Upper lobe of left lung (tissue), 6 donors: Measurements from ENCODE around the gene NUDT6. TPM values are rescaled to one million over a fixed set of nuclear protein-coding genes. Genes with fewer than 3 reads are reported as not detected.
"Not testable (repeated sequence)": the region's sequence is repeated elsewhere in the genome, so short reads cannot be mapped to it uniquely, and the experiment has no call there.

Source experiments
- ATAC-seq, 2 donors: fragments of 200-7000 bp; cut with Tn5 transposase; one replicate each; pipeline ENCODE4 v1.9.1; 2022; ENCODE audit warnings: mild to moderate bottlenecking in 2 of 2, moderate library complexity in 2 of 2; ENCODE audit not compliant: low FRiP score in 2 of 2
- DNase-seq, 2 donors: peaks; one replicate each; pipeline ENCODE4 v3.0.0-alpha.2; 2019 to 2020
- H3K27ac ChIP-seq, 4 donors: fragments of 200-600 bp; sonication (generic); one replicate each; pipeline ENCODE4 v1.5.1; 2016 to 2019
- H3K27me3 ChIP-seq, 4 donors: fragments of 200-600 bp; sonication (generic); one replicate each; pipeline ENCODE4 v1.5.1; 2017 to 2019
- H3K36me3 ChIP-seq, 4 donors: fragments of 200-600 bp; sonication (generic); one replicate each; pipeline ENCODE4 v1.5.1; 2016 to 2019
- H3K4me1 ChIP-seq, 4 donors: fragments of 200-600 bp; sonication (generic); one replicate each; pipeline ENCODE4 v1.5.1; 2018 to 2019
- H3K4me3 ChIP-seq, 4 donors: fragments of 200-600 bp; sonication (generic); one replicate each; pipeline ENCODE4 v1.5.1; 2017 to 2019; ENCODE audit warnings: mild to moderate bottlenecking in 2 of 4, moderate library complexity in 1 of 4
- H3K9me3 ChIP-seq, 4 donors: fragments of 200-600 bp; sonication (generic); one replicate each; pipeline ENCODE4 v1.5.1; 2018 to 2019
- CTCF ChIP-seq, 6 experiments: fragments of 450-650 bp in 4 of 6; fragments of 200-600 bp in 2 of 6; sonication (generic) in 2 of 6; IDR thresholded peaks; one replicate each; pipeline ENCODE4 v1.5.1; 2016 to 2019; ENCODE audit warnings: antibody characterized with exemption in 6 of 6
- EP300 ChIP-seq, 4 donors: sonication (generic); formaldehyde crosslinking; IDR thresholded peaks; one replicate each; pipeline ENCODE4 v1.5.1; 2017; ENCODE audit warnings: antibody characterized with exemption in 4 of 4, control low read depth in 2 of 4
- POLR2A ChIP-seq, 4 donors: fragments of 450-650 bp; IDR thresholded peaks; one replicate each; pipeline ENCODE4 v1.5.1; 2016 to 2017; ENCODE audit warnings: antibody characterized with exemption in 4 of 4, mild to moderate bottlenecking in 2 of 4
- POLR2AphosphoS5 ChIP-seq, 2 donors: sonication (generic); formaldehyde crosslinking; IDR thresholded peaks; one replicate each; pipeline ENCODE4 v1.5.1; 2017; ENCODE audit warnings: antibody characterized with exemption in 2 of 2
- WGBS, 2 donors: methylation state at CpG; one replicate each; pipeline ENCODE4 v1.1.5; 2017 to 2018; 5-methylcytosine and 5-hydroxymethylcytosine counted together
- total RNA-seq, 6 donors: library from RNA; depleted of rRNA in 4 of 6; stranded (reverse); fragments of >200 nt in 4 of 6; gene quantifications; one replicate each; pipeline versions ENCODE4 v1.1.0 to v1.2.1, GENCODE V29; 2016 to 2021
- donor health status: DM: no; HTN: no; CAD: no; lungs with moderate emphysema.
- donor health status: DM: no; HTN: yes; CAD: no; lungs with severe emphysema.

NUDT6 gene
- total RNA-seq, 6 donors from 2014 or later, result 3.1 to 10.3 (median 6.3) TPM

- H3K4me3 ChIP-seq, result peak overlapping the region in 2 of 4 donors; percentile 14 to 22
Measured at GRCh38 chr4:122854447-122855352, 67.7 kb downstream of the NUDT6 start.

GRCh38 chr4:122851568-122851967, 70.8 kb downstream of the NUDT6 start:
- Histone ChIP-seq H3K27ac (no peak overlapping the region), H3K4me3 (no peak overlapping the region), H3K27me3 (no peaks in the 10 kb centered on the region), H3K36me3 (no peaks in the 10 kb centered on the region), H3K9me3 (no peaks in the 10 kb centered on the region), H3K4me1 (no peaks in the 10 kb centered on the region)
- TF ChIP-seq EP300 (IDR thresholded peaks at IDR 0.05), result no peak
- TF ChIP-seq CTCF (IDR thresholded peaks at IDR 0.05), result no peak
- TF ChIP-seq POLR2AphosphoS5 (IDR thresholded peaks at IDR 0.05), result no peak
- TF ChIP-seq POLR2A (IDR thresholded peaks at IDR 0.05), result no peak
- ATAC-seq, result no peak
- DNase-seq, result no peak

More at GRCh38 chr4:122854447-122855352, 67.7 kb downstream of the NUDT6 start:
- DNase-seq (no peak), ATAC-seq (peak in 1 of 2 donors; percentile 59)
- H3K27me3 ChIP-seq, result no peaks in the 10 kb centered on the region
- no peaks in the 10 kb centered on the region for H3K9me3 ChIP-seq
- TF ChIP-seq CTCF (IDR thresholded peaks at IDR 0.05), result no peak
- TF ChIP-seq POLR2AphosphoS5 (IDR thresholded peaks at IDR 0.05), result no peak
- TF ChIP-seq POLR2A (IDR thresholded peaks at IDR 0.05), result no peak
- TF ChIP-seq EP300 (IDR thresholded peaks at IDR 0.05), result no peak
- WGBS, 2 donors, result 64 to 72% methylated on average over 10 of the region's 10 CpGs
- H3K27ac ChIP-seq, result peak overlapping the region; percentile 41 to 73 (median 53)
- H3K36me3 ChIP-seq, result no peaks in the 10 kb centered on the region
- no peaks in the 10 kb centered on the region for H3K4me1 ChIP-seq

GRCh38 chr4:122849789-122850188, 72.6 kb downstream of the NUDT6 start:
- not testable (repeated sequence) for ATAC-seq, H3K27ac ChIP-seq
- 93 to 100% methylated on average over 3 of the region's 3 CpGs for WGBS, 2 donors

GRCh38 chr4:122847931-122848330, 74.5 kb downstream of the NUDT6 start:
- ATAC-seq, result no peak

More at GRCh38 chr4:122849789-122850188, 72.6 kb downstream of the NUDT6 start:
- H3K27me3 ChIP-seq, H3K4me1 ChIP-seq, H3K9me3 ChIP-seq, H3K36me3 ChIP-seq, H3K4me3 ChIP-seq: not testable (repeated sequence)
- DNase-seq, result peak in 1 of 2 donors; percentile 24

More at GRCh38 chr4:122847931-122848330, 74.5 kb downstream of the NUDT6 start:
- TF ChIP-seq POLR2AphosphoS5 (IDR thresholded peaks at IDR 0.05) (no peak), EP300 (IDR thresholded peaks at IDR 0.05) (no peak), CTCF (IDR thresholded peaks at IDR 0.05) (no peak), POLR2A (IDR thresholded peaks at IDR 0.05) (no peak)
- 73 to 100% methylated on average over 1 of the region's 1 CpG for WGBS, 2 donors
- DNase-seq, result no peak
- Histone ChIP-seq H3K4me1 (peaks cover 0 to 3% (median 0%) of the 10 kb centered on the region in 4 donors), H3K27me3 (no peaks in the 10 kb centered on the region), H3K4me3 (no peak overlapping the region), H3K27ac (no peak overlapping the region), H3K9me3 (no peaks in the 10 kb centered on the region), H3K36me3 (no peaks in the 10 kb centered on the region)
